IPS-NIHi7 (cell line): ENCODE data around the gene BMERB1.
"Not testable (repeated sequence)": the region's sequence is repeated elsewhere in the genome, so short reads cannot be mapped to it uniquely, and the experiment has no call there.

Experiments
- DNase-seq: peaks from one replicate; pipeline ENCODE4 v3.0.0; 2012; ENCODE audit warnings: mixed read lengths; ENCODE audit errors: extremely low spot score

BMERB1 gene

DNA sequence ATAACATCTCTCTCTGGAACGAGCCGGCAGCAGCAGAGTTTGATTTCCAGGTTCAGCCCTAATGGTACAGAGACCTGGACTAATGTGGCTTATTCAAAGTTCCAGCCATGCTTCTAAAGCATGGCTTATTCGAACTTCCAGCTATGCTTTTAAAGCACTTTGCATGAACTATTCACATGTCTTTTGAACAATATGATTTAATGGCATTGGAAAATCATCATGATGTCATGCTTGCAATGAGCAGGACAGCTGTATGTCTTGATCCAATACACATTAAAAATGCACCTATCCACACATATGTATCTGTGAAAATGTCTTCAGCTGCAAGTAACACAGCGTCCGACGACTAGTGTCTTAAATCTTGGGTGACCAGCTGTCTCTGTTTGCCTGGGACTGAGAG, 122.9 kb downstream of the BMERB1 start:
- DNase-seq, result no peak

- DNase-seq, result no peak
Observed at GRCh38 chr16:15559176-15559575, 124.8 kb downstream of the BMERB1 start.

- DNase-seq, result no peak
Observed at GRCh38 chr16:15564604-15565339, 130.4 kb downstream of the BMERB1 start.

DNA sequence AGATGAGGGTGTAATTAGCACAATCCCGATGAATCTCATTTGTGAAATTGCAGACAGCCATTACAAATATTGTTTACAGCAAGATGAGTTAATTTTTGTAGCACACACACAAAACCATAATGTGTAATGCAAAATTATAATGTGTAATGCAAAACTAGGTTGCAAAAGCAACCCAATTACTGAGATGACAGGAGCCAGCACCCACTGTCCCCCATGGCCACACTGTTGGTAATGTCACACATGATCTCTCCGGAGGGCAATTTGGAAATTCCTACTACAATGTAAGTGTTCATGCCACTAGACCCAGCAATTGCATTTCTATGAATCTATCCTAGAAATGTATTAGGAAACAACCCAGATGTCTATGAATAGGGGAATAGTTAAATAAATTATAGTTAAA, 131.7 kb downstream of the BMERB1 start:
- DNase-seq, result no peak

GRCh38 chr16:15567823-15568222, 133.4 kb downstream of the BMERB1 start:
- DNase-seq, result no peak

DNA sequence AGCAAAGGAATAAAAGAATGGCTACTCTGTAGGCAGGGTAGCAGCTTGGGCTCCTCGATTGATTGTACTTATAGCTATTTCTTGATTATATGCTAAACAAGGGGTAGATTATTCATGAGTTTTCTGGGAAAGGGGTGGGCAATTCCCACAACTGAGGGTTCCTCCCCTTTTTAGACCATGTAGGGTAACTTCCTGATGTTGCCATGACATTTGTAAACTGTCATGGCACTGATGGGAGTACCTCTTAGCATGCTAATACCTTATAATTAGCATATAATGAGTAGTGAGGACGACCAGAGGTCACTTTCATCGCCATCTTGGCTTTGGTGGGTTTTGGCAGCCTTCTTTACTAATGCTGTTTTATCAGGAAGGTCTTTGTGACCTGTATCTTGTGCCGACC, 136.3 kb downstream of the BMERB1 start:
- DNase-seq, result not testable (repeated sequence)

GRCh38 chr16:15571557-15571956, 137.2 kb downstream of the BMERB1 start:
- DNase-seq, result no peak

DNA sequence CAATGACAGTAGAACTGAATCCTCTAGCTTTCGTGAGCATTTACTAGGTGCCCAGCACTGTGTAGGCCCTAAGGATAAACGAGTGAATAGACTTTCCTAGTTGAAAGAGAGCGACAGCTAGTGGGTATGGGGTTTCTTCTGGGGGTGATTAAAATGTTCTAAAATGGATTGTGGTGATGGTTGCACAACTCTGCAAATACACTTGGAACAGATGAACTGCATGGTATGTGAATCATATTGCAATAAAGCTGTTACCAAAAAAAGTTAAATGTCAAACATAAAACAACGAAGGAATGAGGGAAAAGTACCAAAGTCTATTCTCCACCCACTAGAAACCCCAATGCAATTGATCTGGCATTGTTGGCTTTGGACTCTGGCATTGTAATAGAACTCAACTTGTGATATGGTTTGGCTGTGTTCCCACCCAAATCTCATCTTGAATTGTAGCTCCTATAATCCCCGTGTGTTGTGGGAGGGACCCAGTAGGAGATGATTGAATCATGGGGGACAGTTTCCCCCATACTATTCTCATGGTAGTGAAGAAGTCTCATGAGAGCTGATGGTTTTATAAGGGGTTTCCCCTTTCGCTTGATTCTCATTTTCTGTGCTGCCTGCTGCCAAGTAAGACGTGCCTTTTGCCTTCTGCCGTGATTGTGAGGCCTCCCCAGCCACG, 138.1 kb downstream of the BMERB1 start:
- no peak for DNase-seq

DNA sequence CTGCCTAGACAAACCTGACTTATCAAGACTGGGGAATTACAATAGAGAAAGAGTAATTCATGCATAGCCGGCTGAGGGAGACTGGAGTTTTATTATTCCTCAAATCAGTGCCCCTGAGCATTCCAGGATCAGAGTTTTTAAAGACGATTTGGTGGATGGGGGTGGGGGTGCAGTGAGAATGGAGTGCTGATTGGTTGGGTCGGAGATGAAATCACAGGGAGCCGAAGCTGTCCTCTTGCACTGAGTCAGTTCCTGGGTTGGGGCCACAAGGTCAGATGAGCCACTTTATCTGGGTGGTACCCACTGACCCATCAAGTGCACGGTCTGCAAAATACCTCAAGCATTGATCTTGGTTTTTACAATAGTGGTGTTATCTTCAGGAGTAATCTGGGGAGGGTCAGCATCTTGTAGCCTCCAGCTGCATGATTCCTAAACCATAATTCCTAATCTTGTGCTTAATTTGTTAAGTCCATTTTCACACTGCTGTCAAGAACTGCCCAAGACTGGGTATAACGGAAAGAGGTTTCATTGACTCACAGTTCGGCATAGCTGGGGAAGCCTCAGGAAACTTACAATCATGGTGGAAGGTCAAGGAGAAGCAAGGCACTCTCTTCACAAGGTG, 139.0 kb downstream of the BMERB1 start:
- DNase-seq, result no peak

- not testable (repeated sequence) for DNase-seq
Observed at GRCh38 chr16:15573896-15574613, 139.7 kb downstream of the BMERB1 start.

- DNase-seq, result no peak
Observed at GRCh38 chr16:15574614-15574948, 140.2 kb downstream of the BMERB1 start.

- DNase-seq, result no peak
Observed at GRCh38 chr16:15575293-15576049, 141.1 kb downstream of the BMERB1 start.

DNA sequence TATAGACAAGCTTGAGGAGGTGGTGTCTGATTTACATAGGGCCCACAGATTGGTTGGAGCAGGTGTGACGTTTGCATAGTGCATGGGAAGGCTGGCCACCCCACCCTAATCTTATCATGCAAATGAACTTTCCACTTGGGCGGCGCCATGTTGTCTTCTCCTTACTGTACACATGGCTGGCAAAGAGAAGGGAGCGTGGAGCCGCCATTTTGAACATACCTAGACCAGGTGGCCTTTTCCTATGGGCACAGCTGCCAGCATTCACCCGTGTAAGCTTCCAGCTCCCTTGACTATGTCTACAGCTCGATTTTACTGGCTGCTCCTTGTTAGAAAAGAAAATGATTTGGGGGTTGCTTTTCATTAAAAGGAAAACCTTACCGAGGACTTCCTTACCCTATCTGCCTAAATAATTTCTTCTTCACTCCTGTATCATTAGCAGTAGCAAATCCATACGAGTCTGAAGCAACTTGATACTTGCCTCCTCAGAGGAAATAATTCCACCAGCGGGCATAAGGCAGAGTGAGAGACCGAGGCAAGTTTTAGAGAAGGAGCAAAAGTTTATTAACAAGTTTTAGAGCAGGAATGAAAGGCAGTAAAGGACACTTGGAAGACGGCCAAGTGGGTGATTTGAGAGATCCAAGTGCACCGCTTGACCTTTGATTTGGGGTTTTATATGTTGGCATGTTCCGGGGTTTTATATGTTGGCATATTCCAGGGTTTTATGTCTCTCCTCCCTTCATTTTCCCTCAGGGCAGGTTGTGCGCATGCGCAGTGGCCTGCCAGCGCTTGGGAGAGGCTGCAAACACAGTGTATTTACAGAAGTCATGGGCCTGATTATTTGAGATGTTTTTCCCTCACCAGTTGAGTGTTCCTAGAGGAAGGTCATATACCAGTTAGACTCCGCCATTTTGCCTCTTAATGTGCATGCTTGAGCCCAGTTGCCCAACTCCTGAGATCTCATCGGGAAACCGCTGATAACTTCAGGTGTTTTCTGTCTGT, 142.9 kb downstream of the BMERB1 start:
- no peak for DNase-seq

GRCh38 chr16:15578824-15579223, 144.4 kb downstream of the BMERB1 start:
- DNase-seq, result no peak

DNA sequence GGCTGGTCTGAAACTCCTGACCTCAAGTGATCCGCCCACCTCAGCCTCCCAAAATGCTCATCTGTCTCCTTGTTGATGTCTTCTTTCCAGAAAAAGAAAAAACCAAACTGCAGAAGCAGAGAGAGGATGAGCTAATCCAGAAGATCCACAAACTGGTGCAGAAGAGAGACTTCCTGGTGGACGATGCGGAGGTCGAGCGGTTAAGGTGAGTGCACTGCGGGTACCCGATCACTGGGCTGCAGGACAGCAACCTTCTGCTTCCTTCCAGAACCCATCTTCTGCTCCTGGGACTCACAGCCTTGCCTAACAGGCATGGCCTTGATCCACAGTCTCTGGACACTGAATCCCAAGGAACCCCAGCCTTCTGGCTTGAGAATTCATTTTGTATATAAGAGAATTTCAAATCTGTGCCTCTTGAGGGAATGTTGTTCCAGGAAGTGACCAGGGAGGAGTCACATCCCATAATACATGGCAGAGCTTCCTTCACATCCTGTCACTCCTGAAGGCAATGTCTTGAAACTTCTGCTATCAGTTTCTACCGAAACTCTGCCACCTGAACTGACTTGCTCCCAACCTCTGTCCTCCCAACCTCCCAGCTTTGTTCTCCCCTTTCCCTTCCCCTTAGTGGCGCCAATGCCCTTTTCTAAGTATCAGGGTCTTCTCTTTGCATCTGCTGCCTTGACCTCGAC, 146.9 kb downstream of the BMERB1 start:
- no peak for DNase-seq

- DNase-seq, result no peak
Observed at GRCh38 chr16:15583526-15583925, 149.1 kb downstream of the BMERB1 start.

DNA sequence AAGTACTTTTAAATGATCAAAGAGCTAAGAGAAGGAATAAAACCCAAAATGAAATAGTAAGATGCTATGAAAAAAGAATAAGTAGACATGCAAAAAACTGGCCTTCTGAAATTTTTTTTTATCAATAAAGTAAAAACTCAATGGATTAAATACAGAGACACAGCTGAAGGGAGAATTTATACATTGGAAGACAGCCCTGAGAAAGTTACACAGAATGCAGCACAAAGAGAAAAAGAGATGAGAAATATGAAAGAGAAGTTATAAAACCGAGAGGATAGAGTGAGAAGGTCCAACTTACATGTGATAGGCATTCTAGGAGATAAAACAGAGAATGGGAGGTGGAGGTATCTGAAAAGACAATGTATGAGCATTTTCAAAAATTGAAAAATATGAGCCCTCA, 151.6 kb downstream of the BMERB1 start:
- DNase-seq, result no peak

DNA sequence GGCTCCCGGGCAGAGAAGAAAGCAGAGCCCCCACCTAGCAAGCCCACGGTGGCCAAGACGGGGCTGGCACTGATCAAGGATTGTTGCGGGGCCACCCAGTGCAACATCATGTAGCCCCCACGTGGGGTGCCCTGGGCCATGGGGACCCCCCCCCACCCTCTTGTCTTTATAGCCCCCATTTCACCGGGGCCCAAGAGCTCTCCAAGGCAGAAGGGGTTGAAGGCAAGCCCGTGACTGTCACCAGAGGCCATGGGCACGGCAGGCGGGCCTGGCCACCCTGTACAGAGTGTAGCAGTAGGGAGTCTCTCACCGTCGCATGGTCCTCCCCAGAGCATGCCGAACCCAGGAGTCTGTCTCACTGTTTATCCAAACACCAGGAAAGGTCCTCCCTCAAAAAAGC, 152.3 kb downstream of the BMERB1 start:
- DNase-seq, result no peak

- no peak for DNase-seq
Observed at GRCh38 chr16:15587152-15587825, 152.9 kb downstream of the BMERB1 start.
